ENCODE data around the gene SYT13.

Gene SYT13

DNA sequence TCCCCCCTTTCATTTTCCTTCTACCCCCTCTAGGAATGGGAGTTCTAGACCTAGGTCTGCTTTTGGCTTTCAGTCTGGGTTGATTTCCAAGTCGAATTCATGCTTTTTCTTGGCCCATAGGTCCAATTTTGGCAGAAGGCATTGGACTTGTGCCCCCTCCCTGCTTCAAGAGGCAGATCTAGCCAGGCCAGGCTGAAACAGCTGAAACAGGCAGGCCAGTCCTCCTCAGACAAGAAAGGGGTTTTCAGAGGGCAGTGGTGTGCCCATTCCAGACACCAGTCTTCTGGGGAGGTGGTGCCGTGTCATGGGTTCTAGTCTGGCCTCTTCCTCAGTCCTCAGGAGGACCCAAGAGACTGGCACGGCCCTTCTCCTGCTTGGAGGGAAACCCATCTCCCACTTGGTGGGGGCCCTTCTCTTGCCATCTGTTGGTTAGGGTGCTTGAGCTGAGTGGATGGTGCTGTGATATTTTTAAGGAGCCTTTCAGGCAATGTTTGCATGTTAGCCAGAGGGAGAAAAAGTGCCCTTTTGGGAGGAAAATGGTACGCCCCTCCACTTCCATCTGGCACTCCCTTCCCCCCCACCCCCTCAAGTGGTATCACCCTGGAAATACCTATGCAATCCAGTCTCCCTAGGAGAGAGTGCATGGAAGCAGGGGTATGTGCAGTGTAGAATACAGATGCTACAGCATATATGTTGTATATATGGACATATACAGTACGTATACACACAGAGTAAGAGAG, 53.6 kb downstream of the SYT13 start:
- in situ Hi-C loops (cut with MboI; ENCODE audit: low pct_unique_long_range_greater_than_20kb, low sequenced_read_pairs, unreplicated experiment) = no loop called here
- no peak for DNase-seq (ENCODE audit: low spot score)
- TF ChIP-seq, protein P1, sequence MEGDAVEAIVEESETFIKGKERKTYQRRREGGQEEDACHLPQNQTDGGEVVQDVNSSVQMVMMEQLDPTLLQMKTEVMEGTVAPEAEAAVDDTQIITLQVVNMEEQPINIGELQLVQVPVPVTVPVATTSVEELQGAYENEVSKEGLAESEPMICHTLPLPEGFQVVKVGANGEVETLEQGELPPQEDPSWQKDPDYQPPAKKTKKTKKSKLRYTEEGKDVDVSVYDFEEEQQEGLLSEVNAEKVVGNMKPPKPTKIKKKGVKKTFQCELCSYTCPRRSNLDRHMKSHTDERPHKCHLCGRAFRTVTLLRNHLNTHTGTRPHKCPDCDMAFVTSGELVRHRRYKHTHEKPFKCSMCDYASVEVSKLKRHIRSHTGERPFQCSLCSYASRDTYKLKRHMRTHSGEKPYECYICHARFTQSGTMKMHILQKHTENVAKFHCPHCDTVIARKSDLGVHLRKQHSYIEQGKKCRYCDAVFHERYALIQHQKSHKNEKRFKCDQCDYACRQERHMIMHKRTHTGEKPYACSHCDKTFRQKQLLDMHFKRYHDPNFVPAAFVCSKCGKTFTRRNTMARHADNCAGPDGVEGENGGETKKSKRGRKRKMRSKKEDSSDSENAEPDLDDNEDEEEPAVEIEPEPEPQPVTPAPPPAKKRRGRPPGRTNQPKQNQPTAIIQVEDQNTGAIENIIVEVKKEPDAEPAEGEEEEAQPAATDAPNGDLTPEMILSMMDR (IDR thresholded peaks at IDR 0.05; ENCODE audit: extremely low read depth, insufficient read depth, missing control alignments) = no peak

DNA sequence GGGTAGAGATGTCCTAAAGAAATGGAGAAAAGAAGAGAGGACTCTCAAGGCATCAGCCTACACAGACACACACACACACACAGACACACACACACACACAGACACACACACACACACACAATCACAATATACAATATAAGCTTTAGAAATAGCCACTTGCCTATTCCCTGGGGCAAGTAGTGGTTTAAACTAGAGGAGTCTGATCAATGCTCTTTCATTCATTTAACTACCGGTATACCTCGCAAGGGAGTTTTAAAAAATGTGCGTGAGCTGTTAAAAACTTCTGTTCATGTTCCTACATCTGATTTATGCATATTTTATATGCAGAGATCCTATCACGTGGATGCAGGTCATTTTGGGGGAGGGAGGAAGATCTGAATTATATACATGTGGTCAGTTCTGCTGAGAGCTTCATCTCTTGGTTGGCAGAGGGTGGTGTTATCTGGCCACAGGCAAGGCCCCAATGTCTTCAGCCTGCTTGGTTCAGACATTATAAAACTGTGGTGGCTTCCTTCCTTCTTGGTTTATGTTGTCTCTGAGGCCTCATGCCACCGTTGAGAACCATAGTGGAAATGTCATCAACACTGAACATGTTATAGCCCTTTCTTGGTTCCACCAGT, 56.6 kb downstream of the SYT13 start:
- in situ Hi-C loops (cut with MboI; ENCODE audit: low pct_unique_long_range_greater_than_20kb, low sequenced_read_pairs, unreplicated experiment) = no loop called here
- DNase-seq (ENCODE audit: low spot score) = no peak

DNA sequence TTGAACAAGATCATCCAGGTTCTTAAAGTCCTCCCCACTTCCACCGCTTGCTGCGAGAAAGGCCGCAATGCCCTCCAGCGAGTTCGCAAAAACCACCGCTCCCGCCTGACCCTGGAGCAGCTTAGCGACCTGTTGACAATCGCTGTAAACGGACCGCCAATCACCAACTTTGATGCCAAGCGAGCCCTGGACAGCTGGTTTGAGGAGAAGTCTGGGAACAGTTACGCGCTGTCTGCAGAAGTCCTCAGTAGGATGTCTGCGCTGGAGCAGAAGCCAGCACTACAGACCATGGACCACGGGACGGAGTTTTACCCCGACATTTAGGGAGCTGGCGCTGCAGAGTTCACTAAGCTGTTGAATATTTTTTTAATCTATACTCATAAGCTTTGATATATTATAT, 58.3 kb downstream of the SYT13 start:
- DNase-seq (ENCODE audit: low spot score) = no peak
- TF ChIP-seq, protein P1 (IDR thresholded peaks at IDR 0.05; ENCODE audit: extremely low read depth, insufficient read depth, missing control alignments) = no peak
- in situ Hi-C loops (cut with MboI; ENCODE audit: low pct_unique_long_range_greater_than_20kb, low sequenced_read_pairs, unreplicated experiment) = no loop called here

More for the DNA sequence above, 56.6 kb downstream of the SYT13 start:
- TF ChIP-seq, protein P1 (IDR thresholded peaks at IDR 0.05; ENCODE audit: extremely low read depth, insufficient read depth, missing control alignments) = no peak

DNA sequence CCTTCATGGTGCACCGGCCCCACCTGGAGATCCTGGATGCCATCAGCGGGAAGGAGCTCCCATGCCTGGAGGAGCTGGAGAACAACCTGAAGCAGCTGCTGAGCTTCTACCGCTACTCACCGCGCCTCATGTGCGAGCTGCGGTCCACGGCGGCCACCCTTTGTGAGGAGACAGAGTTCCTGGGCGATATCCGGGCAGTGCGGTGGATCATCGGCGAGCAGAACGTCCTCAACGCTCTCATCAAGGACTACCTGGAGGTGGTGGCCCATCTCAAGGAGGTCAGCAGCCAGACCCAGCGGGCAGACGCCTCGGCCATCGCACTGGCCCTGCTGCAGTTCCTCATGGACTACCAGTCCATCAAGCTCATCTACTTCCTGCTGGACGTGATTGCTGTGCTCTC, 59.2 kb downstream of the SYT13 start:
- no peak for DNase-seq (ENCODE audit: low spot score)
- in situ Hi-C loops (cut with MboI; ENCODE audit: low pct_unique_long_range_greater_than_20kb, low sequenced_read_pairs, unreplicated experiment) = no loop called here
- TF ChIP-seq, protein P1 (IDR thresholded peaks at IDR 0.05; ENCODE audit: extremely low read depth, insufficient read depth, missing control alignments) = no peak

DNA sequence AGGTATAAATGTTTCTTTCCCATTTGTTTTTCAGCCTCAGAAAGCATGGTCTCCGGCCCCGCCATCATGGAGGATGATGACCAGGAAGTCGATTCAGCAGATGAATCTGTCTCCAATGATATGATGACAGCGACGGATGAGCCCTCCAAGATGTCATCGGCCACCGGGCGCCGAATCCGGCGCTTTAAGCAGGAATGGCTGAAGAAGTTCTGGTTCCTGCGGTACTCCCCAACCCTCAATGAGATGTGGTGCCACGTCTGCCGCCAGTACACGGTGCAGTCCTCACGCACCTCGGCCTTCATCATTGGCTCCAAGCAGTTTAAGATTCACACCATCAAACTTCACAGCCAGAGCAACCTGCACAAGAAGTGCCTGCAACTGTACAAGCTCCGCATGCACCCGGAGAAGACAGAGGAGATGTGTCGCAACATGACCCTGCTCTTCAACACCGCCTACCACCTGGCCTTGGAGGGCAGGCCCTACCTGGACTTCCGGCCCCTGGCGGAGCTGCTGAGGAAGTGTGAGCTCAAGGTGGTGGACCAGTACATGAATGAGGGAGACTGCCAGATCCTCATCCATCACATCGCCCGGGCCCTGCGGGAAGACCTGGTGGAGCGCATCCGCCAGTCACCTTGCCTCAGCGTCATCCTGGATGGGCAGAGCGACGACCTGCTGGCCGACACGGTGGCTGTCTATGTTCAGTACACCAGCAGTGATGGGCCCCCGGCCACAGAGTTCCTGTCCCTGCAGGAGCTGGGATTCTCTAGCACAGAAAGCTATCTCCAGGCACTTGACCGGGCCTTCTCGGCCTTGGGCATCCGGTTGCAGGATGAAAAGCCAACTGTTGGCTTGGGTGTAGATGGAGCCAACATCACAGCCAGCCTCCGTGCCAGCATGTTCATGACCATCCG, 59.9 kb downstream of the SYT13 start:
- TF ChIP-seq, protein P1 (IDR thresholded peaks at IDR 0.05; ENCODE audit: extremely low read depth, insufficient read depth, missing control alignments) = no peak
- DNase-seq (ENCODE audit: low spot score) = no peak
- in situ Hi-C loops (cut with MboI; ENCODE audit: low pct_unique_long_range_greater_than_20kb, low sequenced_read_pairs, unreplicated experiment) = no loop called here

DNA sequence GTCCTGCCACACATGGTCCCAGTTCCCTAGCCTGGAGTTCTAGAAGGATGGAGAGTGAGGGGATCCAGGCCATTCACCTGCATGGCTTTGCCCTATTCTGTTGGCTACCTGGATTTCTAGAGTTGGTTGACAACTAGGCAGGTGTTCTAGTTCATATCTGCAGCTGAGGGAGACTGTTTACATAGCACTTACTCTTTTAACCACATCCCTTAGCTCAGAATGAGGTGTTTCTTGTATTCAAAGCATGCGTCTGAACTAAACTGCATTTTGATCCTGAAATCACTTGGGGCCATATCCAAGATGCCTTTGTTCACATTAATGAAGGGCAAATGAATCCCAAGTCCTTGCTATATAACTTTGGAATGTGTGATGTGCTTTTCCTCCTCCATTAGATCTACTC, 60.9 kb downstream of the SYT13 start:
- DNase-seq (ENCODE audit: low spot score) = no peak
- TF ChIP-seq, protein P1 (IDR thresholded peaks at IDR 0.05; ENCODE audit: extremely low read depth, insufficient read depth, missing control alignments) = no peak
- in situ Hi-C loops (cut with MboI; ENCODE audit: low pct_unique_long_range_greater_than_20kb, low sequenced_read_pairs, unreplicated experiment) = no loop called here
